GM12891 (cell line): ENCODE results near the gene MAP3K2.

Experiments used
- PAX5 ChIP-seq: IDR thresholded peaks from 2 replicates; pipeline ENCODE4 v1.6.1; 2011; ENCODE audit warnings: low read length, moderate library complexity, mild to moderate bottlenecking; ENCODE audit not compliant: insufficient read depth, severe bottlenecking
- POLR2A ChIP-seq: IDR thresholded peaks from 2 replicates; pipeline ENCODE4 v1.6.1; 2011; ENCODE audit warnings: low read depth, low read length, control low read depth
- POLR2AphosphoS5 ChIP-seq: IDR thresholded peaks from 2 replicates; pipeline ENCODE4 v1.6.1; 2011; ENCODE audit warnings: low read depth, low read length, control low read depth
- SPI1 ChIP-seq: IDR thresholded peaks from 2 replicates; pipeline ENCODE4 v1.6.1; 2011; ENCODE audit warnings: low read depth, low read length, control low read depth
- TAF1 ChIP-seq: IDR thresholded peaks from 2 replicates; pipeline ENCODE4 v1.6.1; 2011; ENCODE audit warnings: low read depth, low read length, control low read depth

GRCh38 chr2:127408004-127408806 is 20.4 kb upstream of the MAP3K2 start:
- TF ChIP-seq POLR2AphosphoS5, result no peak
- no peak for TF ChIP-seq POLR2A
- TF ChIP-seq TAF1, result no peak
- TF ChIP-seq PAX5, result no peak
- TF ChIP-seq SPI1, result no peak
